ENCODE data around the gene GMDS. TPM values are rescaled to one million over a fixed set of nuclear protein-coding genes. Genes with fewer than 3 reads are reported as not detected.

GMDS gene
- total and polyA plus RNA-seq, 2 experiments from 2014 or later, result 30.1 to 36.5 TPM

DNA sequence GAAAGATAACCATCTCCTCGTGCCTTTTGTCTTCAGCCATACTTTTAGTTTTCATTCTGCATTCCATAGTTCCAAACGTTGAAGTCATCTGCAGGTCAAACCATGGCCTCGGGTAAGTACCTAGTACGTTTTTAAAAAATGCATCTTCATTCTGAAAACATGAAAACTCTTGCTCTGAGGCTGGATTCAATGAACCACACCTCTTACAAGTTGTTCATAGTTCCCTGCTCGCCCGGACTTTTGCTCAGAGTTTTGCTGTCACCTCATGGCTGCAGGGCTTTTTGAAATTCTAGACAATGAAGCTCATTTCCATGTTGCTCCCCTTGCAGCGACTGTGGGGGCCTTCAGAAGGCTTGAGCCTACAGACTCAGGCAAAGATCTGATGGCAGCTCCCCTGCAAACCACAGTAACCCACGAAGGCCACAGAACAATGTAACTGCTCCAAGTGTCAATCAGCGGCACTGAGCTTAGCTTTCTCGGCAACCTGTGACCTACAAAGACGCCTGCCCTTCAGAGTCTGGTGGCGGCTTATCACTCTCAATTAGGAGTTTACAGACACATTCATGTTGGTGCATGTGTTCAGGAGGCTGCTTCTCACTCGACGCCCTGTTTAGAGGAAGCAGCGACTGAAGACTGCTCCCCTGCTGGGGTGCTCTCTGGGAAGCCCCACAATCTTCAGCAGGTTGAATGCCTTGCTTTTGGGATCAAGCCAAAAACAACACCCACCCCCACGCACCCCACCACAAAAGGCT is 574.5 kb downstream of the GMDS start (continued):
- TF ChIP-seq, protein P1, sequence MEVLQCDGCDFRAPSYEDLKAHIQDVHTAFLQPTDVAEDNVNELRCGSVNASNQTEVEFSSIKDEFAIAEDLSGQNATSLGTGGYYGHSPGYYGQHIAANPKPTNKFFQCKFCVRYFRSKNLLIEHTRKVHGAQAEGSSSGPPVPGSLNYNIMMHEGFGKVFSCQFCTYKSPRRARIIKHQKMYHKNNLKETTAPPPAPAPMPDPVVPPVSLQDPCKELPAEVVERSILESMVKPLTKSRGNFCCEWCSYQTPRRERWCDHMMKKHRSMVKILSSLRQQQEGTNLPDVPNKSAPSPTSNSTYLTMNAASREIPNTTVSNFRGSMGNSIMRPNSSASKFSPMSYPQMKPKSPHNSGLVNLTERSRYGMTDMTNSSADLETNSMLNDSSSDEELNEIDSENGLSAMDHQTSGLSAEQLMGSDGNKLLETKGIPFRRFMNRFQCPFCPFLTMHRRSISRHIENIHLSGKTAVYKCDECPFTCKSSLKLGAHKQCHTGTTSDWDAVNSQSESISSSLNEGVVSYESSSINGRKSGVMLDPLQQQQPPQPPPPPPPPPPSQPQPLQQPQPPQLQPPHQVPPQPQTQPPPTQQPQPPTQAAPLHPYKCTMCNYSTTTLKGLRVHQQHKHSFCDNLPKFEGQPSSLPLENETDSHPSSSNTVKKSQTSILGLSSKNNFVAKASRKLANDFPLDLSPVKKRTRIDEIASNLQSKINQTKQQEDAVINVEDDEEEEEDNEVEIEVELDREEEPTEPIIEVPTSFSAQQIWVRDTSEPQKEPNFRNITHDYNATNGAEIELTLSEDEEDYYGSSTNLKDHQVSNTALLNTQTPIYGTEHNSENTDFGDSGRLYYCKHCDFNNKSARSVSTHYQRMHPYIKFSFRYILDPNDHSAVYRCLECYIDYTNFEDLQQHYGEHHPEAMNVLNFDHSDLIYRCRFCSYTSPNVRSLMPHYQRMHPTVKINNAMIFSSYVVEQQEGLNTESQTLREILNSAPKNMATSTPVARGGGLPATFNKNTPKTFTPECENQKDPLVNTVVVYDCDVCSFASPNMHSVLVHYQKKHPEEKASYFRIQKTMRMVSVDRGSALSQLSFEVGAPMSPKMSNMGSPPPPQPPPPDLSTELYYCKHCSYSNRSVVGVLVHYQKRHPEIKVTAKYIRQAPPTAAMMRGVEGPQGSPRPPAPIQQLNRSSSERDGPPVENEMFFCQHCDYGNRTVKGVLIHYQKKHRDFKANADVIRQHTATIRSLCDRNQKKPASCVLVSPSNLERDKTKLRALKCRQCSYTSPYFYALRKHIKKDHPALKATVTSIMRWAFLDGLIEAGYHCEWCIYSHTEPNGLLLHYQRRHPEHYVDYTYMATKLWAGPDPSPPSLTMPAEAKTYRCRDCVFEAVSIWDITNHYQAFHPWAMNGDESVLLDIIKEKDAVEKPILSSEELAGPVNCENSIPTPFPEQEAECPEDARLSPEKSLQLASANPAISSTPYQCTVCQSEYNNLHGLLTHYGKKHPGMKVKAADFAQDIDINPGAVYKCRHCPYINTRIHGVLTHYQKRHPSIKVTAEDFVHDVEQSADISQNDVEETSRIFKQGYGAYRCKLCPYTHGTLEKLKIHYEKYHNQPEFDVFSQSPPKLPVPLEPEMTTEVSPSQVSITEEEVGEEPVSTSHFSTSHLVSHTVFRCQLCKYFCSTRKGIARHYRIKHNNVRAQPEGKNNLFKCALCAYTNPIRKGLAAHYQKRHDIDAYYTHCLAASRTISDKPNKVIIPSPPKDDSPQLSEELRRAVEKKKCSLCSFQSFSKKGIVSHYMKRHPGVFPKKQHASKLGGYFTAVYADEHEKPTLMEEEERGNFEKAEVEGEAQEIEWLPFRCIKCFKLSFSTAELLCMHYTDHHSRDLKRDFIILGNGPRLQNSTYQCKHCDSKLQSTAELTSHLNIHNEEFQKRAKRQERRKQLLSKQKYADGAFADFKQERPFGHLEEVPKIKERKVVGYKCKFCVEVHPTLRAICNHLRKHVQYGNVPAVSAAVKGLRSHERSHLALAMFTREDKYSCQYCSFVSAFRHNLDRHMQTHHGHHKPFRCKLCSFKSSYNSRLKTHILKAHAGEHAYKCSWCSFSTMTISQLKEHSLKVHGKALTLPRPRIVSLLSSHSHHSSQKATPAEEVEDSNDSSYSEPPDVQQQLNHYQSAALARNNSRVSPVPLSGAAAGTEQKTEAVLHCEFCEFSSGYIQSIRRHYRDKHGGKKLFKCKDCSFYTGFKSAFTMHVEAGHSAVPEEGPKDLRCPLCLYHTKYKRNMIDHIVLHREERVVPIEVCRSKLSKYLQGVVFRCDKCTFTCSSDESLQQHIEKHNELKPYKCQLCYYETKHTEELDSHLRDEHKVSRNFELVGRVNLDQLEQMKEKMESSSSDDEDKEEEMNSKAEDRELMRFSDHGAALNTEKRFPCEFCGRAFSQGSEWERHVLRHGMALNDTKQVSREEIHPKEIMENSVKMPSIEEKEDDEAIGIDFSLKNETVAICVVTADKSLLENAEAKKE (CRISPR knock-in tag; IDR thresholded peaks at IDR 0.05), result no peak
- no peak for TF ChIP-seq EZH2 (IDR thresholded peaks at IDR 0.05; ENCODE audit: low read depth, unreplicated experiment)
- TF ChIP-seq JUNB (IDR thresholded peaks at IDR 0.05; ENCODE audit: unreplicated experiment), result no peak
- TF ChIP-seq STAT1 (IDR thresholded peaks at IDR 0.05; ENCODE audit: unreplicated experiment), result no peak

DNA sequence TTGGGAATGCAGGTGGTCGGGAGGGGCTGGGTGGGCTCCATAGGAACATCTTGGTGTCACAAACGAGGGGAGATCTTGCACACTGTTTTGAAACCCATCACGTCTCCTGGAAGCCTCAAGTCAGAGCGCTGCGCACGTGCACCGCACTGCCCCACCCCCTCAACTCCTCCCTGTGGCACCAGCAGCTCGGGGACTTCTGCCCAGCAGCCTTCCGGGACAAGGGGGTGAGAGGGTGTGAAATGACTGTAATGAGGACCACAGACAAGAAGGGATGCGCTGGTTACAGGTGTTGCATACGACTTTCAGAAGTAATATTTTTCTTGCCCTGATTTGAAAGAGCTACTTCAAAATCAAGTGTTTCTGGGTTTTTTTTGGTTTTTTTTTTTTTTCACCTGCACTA is 575.4 kb downstream of the GMDS start:
- Mint-ChIP-seq H3K27me3 (ENCODE audit: insufficient read depth, low read depth, poor library complexity) (peaks cover 8% of the 10 kb centered on the region), H3K4me1 (peaks cover 8% of the 10 kb centered on the region; the same call in 2 of the 3 replicates), H3K27ac (no peak overlapping the region), H3K4me3 (no peak overlapping the region), H3K9me3 (no peaks in the 10 kb centered on the region), H3K36me3 (ENCODE audit: low read depth) (no peaks in the 10 kb centered on the region)
- H3K9me2 ChIP-seq (ENCODE audit: insufficient read depth), result no peaks in the 10 kb centered on the region
- H3K4me1 ChIP-seq (ENCODE audit: insufficient read depth), result no peaks in the 10 kb centered on the region; the same call in 1 of the 2 replicates
- no peaks in the 10 kb centered on the region for H4K20me1 ChIP-seq (replicated peaks; ENCODE audit: insufficient read depth)
- H3K4me2 ChIP-seq, result no peak overlapping the region
- H3K79me2 ChIP-seq (replicated peaks; ENCODE audit: insufficient read depth), result no peaks in the 10 kb centered on the region
- DNase-seq (ENCODE audit: low spot score) (no peak), ATAC-seq (no peak)
- H3K27ac ChIP-seq (ENCODE audit: low read depth), result no peak overlapping the region
- H3K4me3 ChIP-seq, result no peak overlapping the region
- H2AFZ ChIP-seq, result no peak overlapping the region
- no peaks in the 10 kb centered on the region for H3K27me3 ChIP-seq (ENCODE audit: insufficient read depth)
- no peaks in the 10 kb centered on the region for H3K36me3 ChIP-seq (ENCODE audit: insufficient read depth)
- no peaks in the 10 kb centered on the region for H3F3A ChIP-seq (replicated peaks; ENCODE audit: low read depth)
- TF ChIP-seq EZH2phosphoT487 (IDR thresholded peaks at IDR 0.05; ENCODE audit: unreplicated experiment) (no peak), ZNF114 (CRISPR knock-in tag; IDR thresholded peaks at IDR 0.05) (no peak), EZH2 (IDR thresholded peaks at IDR 0.05; ENCODE audit: low read depth, unreplicated experiment) (no peak), CREB1 (CRISPR knock-in tag; IDR thresholded peaks at IDR 0.05; ENCODE audit: low read depth) (no peak), JUNB (IDR thresholded peaks at IDR 0.05; ENCODE audit: unreplicated experiment) (no peak), ZNF331 (CRISPR knock-in tag; IDR thresholded peaks at IDR 0.05; ENCODE audit: low read depth) (no peak), NANOG (IDR thresholded peaks at IDR 0.05; ENCODE audit: borderline replicate concordance) (no peak), POLR2AphosphoS5 (IDR thresholded peaks at IDR 0.05; ENCODE audit: low read depth) (no peak)
- TF ChIP-seq, protein P2, sequence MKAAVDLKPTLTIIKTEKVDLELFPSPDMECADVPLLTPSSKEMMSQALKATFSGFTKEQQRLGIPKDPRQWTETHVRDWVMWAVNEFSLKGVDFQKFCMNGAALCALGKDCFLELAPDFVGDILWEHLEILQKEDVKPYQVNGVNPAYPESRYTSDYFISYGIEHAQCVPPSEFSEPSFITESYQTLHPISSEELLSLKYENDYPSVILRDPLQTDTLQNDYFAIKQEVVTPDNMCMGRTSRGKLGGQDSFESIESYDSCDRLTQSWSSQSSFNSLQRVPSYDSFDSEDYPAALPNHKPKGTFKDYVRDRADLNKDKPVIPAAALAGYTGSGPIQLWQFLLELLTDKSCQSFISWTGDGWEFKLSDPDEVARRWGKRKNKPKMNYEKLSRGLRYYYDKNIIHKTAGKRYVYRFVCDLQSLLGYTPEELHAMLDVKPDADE (IDR thresholded peaks at IDR 0.05), result no peak
- TF ChIP-seq, protein P3, sequence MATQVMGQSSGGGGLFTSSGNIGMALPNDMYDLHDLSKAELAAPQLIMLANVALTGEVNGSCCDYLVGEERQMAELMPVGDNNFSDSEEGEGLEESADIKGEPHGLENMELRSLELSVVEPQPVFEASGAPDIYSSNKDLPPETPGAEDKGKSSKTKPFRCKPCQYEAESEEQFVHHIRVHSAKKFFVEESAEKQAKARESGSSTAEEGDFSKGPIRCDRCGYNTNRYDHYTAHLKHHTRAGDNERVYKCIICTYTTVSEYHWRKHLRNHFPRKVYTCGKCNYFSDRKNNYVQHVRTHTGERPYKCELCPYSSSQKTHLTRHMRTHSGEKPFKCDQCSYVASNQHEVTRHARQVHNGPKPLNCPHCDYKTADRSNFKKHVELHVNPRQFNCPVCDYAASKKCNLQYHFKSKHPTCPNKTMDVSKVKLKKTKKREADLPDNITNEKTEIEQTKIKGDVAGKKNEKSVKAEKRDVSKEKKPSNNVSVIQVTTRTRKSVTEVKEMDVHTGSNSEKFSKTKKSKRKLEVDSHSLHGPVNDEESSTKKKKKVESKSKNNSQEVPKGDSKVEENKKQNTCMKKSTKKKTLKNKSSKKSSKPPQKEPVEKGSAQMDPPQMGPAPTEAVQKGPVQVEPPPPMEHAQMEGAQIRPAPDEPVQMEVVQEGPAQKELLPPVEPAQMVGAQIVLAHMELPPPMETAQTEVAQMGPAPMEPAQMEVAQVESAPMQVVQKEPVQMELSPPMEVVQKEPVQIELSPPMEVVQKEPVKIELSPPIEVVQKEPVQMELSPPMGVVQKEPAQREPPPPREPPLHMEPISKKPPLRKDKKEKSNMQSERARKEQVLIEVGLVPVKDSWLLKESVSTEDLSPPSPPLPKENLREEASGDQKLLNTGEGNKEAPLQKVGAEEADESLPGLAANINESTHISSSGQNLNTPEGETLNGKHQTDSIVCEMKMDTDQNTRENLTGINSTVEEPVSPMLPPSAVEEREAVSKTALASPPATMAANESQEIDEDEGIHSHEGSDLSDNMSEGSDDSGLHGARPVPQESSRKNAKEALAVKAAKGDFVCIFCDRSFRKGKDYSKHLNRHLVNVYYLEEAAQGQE (IDR thresholded peaks at IDR 0.05; ENCODE audit: unreplicated experiment), result no peak
